ENCODE data around the gene MYH15. TPM values are rescaled to one million over a fixed set of nuclear protein-coding genes. Genes with fewer than 3 reads are reported as not detected.

The MYH15 gene
- polyA plus RNA-seq, 3 donors = not detected

DNA sequence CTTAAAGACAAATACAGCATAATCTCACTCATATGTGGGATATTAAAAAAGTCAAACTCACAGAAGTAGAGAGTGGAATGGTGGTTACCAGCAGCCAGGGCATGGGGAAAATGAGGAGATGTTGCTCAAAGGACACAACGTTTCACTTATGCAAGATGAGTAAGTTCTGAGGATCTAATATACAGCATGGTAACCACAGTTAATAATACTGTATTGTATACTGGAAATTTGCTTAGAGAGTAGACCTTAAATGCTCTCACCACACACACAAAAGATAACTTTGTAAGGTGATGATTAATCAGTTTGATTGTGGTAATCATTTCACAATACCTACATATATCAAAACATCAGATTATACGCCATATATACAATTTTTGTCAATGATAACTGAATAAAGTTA lies 60.0 kb downstream of the MYH15 start:
- Histone ChIP-seq H3K9ac (ENCODE audit: insufficient read depth, low read length, poor library complexity, severe bottlenecking) (no peak overlapping the region), H3K27ac (ENCODE audit: low read depth in 1 of 2, low read length in 2 of 2) (no peak overlapping the region), H3K79me2 (ENCODE audit: insufficient read depth, low read length) (no peaks in the 10 kb centered on the region), H3K36me3 (replicated peaks in 1 of 2; ENCODE audit: control insufficient read depth in 1 of 2, insufficient read depth in 2 of 2, low read length in 2 of 2) (no peaks in the 10 kb centered on the region), H3K27me3 (ENCODE audit: control insufficient read depth in 2 of 2, insufficient read depth in 2 of 2, low read length in 2 of 2) (no peaks in the 10 kb centered on the region), H3K9me3 (replicated peaks in 1 of 2; ENCODE audit: control insufficient read depth in 1 of 2, insufficient read depth in 1 of 2, low read length in 2 of 2) (peaks cover 9 to 16% of the 10 kb centered on the region in 2 donors), H3K4me3 (replicated peaks in 1 of 3; ENCODE audit: low read depth in 2 of 3, low read length in 3 of 3) (no peak overlapping the region), H4K20me1 (ENCODE audit: insufficient read depth, low read length) (no peaks in the 10 kb centered on the region), H2AFZ (ENCODE audit: insufficient read depth, low read depth, low read length, poor library complexity, severe bottlenecking) (no peak overlapping the region), H3K4me1 (ENCODE audit: control insufficient read depth in 1 of 2, insufficient read depth in 2 of 2, low read length in 2 of 2) (peaks cover 0 to 4% of the 10 kb centered on the region in 2 donors), H3K4me2 (replicated peaks; ENCODE audit: extremely low read depth, low read length, poor library complexity, severe bottlenecking) (no peak overlapping the region)
- Mint-ChIP-seq H3K4me3 (no peak overlapping the region), H3K27me3 (ENCODE audit: low read depth in 3 of 3) (no peaks in the 10 kb centered on the region), H3K27ac (no peak overlapping the region), H3K36me3 (peaks cover 6 to 9% of the 10 kb centered on the region in 2 donors), H3K9me3 (peaks cover 11 to 22% (median 17%) of the 10 kb centered on the region in 7 donors), H3K4me1 (peaks cover 11% of the 10 kb centered on the region)
- WGBS (ENCODE audit: insufficient coverage) = no CpG with 5 or more reads among the region's 2 CpGs
- TF ChIP-seq, protein P1, sequence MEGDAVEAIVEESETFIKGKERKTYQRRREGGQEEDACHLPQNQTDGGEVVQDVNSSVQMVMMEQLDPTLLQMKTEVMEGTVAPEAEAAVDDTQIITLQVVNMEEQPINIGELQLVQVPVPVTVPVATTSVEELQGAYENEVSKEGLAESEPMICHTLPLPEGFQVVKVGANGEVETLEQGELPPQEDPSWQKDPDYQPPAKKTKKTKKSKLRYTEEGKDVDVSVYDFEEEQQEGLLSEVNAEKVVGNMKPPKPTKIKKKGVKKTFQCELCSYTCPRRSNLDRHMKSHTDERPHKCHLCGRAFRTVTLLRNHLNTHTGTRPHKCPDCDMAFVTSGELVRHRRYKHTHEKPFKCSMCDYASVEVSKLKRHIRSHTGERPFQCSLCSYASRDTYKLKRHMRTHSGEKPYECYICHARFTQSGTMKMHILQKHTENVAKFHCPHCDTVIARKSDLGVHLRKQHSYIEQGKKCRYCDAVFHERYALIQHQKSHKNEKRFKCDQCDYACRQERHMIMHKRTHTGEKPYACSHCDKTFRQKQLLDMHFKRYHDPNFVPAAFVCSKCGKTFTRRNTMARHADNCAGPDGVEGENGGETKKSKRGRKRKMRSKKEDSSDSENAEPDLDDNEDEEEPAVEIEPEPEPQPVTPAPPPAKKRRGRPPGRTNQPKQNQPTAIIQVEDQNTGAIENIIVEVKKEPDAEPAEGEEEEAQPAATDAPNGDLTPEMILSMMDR (IDR thresholded peaks at IDR 0.05) = no peak
- no peak for DNase-seq
- intact Hi-C loops (cut with micrococcal nuclease) = no loop called here

DNA sequence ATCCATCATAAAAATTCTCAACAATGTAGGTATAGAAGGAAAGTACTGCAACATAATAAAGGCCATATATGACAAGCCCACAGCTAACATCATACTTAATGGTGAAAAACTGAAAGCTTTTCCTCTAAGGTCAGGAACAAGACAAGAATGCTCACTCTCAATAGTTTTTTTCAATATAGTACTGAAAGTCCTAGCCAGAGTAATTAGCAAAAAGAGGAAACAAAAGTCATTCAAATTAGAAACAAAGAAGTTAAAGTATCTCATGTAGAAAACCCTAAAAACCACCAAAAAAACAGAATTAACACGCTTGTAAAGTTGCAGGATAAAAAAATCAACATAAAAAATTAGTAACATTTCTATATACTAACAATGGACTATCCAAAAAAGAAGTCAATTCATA lies 61.8 kb downstream of the MYH15 start:
- H3K79me2 ChIP-seq (ENCODE audit: insufficient read depth, low read length) = no peaks in the 10 kb centered on the region

More for the DNA sequence above, 61.8 kb downstream of the MYH15 start:
- Mint-ChIP-seq H3K9me3 (peaks cover 11 to 22% (median 17%) of the 10 kb centered on the region in 7 donors), H3K4me3 (no peak overlapping the region), H3K36me3 (peaks cover 6 to 9% of the 10 kb centered on the region in 2 donors), H3K27ac (no peak overlapping the region), H3K27me3 (ENCODE audit: low read depth in 3 of 3) (no peaks in the 10 kb centered on the region), H3K4me1 (peaks cover 15% of the 10 kb centered on the region)
- Histone ChIP-seq H3K36me3 (replicated peaks in 1 of 2; ENCODE audit: control insufficient read depth in 1 of 2, insufficient read depth in 2 of 2, low read length in 2 of 2) (no peaks in the 10 kb centered on the region), H3K4me3 (replicated peaks in 1 of 3; ENCODE audit: low read depth in 2 of 3, low read length in 3 of 3) (no peak overlapping the region), H3K27me3 (ENCODE audit: control insufficient read depth in 2 of 2, insufficient read depth in 2 of 2, low read length in 2 of 2) (no peaks in the 10 kb centered on the region), H3K9ac (ENCODE audit: insufficient read depth, low read length, poor library complexity, severe bottlenecking) (no peak overlapping the region), H3K4me2 (replicated peaks; ENCODE audit: extremely low read depth, low read length, poor library complexity, severe bottlenecking) (no peak overlapping the region), H4K20me1 (ENCODE audit: insufficient read depth, low read length) (no peaks in the 10 kb centered on the region), H3K27ac (ENCODE audit: low read depth in 1 of 2, low read length in 2 of 2) (no peak overlapping the region), H3K4me1 (ENCODE audit: control insufficient read depth in 1 of 2, insufficient read depth in 2 of 2, low read length in 2 of 2) (peaks cover 0 to 4% of the 10 kb centered on the region in 2 donors), H2AFZ (ENCODE audit: insufficient read depth, low read depth, low read length, poor library complexity, severe bottlenecking) (no peak overlapping the region), H3K9me3 (replicated peaks in 1 of 2; ENCODE audit: control insufficient read depth in 1 of 2, insufficient read depth in 1 of 2, low read length in 2 of 2) (peaks cover 9 to 16% of the 10 kb centered on the region in 2 donors)
- no CpG with 5 or more reads among the region's 1 CpG for WGBS (ENCODE audit: insufficient coverage)
- TF ChIP-seq, protein P1 (IDR thresholded peaks at IDR 0.05) = no peak
- intact Hi-C loops (cut with micrococcal nuclease) = no loop called here
- DNase-seq = no peak

Data from CD14-positive monocyte (primary cell).